Uterine smooth muscle cell (primary cell): ENCODE data around the gene LIG4. TPM values are rescaled to one million over a fixed set of nuclear protein-coding genes. Genes with fewer than 3 reads are reported as not detected.

Experiments
- total RNA-seq: library from RNA; depleted of rRNA; stranded (reverse); fragments of >200 nt; gene quantifications from 2 replicates; pipeline ENCODE4 v1.2.3, GENCODE V29; 2014

Gene LIG4
- 11.9 and 12.3 TPM in 2 replicates for total RNA-seq

DNA sequence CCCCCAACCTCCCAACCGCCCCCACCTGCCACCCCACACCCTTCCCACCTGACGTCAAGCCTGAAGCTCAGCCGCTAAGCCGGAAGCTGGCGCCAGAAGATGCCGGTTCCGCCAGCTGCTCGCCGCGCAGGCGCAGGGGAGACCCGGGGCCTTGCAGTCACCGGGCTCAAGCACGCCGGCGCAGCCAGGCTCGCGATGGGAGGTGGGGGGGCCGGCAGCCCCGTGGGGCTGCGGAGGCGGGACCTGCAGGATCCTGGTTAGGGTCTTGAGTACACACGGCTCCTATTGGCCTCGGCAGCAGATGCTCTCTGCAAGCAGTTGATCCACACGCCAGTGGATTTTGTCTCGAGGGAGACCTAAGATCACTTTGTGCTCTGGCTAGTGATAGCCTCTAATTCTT lies at the start of gene LIG4:
LIG4 (minus strand) TSS at position 101 of the 400 bp plus-strand sequence. CDS start 4,268 bp downstream, outside the sequence.

DNA sequence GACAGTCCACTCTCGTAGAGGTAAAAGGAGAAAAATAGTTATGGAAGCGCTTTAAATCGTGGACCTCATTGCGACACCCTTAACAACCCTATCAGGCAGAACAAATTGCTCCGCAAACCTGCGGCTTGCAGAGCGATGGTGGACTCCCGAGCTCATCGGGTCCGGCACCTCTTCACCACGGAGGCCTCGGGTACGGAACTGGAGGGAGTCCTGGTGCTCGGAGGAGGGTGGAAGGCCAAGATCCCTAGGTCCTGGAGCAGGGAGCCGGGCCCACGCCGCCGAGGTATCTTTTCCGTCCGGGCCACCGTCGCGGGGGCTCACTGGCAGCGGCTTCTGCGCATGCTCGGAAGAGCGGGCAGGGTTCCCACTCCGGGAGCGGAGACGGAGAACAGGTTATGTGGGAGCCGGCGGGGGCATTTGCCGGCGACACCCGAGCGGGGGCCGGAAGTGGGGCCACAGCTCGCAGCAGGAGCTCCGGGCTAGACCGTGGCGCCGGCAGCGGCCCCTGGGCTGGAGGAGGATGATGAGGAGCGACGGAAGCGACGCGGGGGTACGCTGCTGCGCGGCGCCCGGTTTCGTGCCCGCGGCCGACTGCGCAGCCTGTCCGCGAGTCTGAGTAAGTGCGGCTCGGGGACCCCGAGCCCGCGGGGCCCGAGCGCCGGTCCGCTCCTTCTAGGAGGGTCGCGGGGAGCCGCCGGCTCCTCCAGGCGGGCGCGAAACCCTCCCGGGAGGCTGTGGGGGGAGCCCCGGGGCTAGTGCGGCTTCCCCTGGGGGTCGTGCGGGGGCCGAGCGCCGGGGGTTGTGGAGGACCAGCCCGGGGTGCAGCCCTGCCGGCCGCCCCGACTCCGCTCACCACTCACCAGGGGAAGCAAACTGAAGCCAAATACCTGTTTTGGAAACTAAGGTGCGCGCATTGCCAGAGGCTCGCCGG lies 3.0 kb upstream of the LIG4 start, which contains the start of gene ABHD13:
ABHD13 (plus strand) TSS at position 349 of the 931 bp plus-strand sequence. CDS start 10,827 bp downstream, outside the sequence.

Other genes with a start within 250 kb of the LIG4 start
- 7.6 TPM in 2 replicates for gene ABHD13, start 2.9 kb upstream of the LIG4 start, total RNA-seq
- 2.9 and 5.5 TPM in 2 replicates for gene TNFSF13B, start 54.2 kb upstream of the LIG4 start, total RNA-seq